ENCODE data around the gene LDLRAD4.

The LDLRAD4 gene

DNA sequence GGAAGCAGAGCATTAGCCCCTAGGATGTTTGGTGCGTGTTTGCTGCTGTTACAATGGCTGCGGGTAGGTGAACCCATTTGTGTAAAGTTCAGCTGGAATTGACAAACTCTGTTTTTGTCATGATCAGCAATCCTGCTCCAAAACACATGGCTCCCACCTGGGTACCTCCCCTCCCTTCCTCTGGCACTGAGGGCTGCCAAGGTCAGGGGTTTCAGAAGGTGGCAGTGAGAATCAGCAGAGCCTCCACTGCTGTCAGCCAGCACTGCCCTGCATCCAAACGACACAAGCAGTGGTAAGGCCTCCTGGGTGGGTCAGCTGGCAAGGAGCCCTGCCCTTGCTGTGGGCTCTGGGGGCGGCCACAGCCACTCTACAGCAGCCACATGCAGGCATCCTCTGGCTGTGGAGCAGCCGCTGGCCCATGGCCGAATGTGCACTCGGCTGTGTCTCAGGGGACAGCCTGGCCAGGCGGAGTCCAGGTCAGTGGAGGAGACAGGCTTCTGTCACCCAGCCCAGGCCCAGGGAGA lies 32.8 kb upstream of the LDLRAD4 start:
- TF ChIP-seq, protein P1, sequence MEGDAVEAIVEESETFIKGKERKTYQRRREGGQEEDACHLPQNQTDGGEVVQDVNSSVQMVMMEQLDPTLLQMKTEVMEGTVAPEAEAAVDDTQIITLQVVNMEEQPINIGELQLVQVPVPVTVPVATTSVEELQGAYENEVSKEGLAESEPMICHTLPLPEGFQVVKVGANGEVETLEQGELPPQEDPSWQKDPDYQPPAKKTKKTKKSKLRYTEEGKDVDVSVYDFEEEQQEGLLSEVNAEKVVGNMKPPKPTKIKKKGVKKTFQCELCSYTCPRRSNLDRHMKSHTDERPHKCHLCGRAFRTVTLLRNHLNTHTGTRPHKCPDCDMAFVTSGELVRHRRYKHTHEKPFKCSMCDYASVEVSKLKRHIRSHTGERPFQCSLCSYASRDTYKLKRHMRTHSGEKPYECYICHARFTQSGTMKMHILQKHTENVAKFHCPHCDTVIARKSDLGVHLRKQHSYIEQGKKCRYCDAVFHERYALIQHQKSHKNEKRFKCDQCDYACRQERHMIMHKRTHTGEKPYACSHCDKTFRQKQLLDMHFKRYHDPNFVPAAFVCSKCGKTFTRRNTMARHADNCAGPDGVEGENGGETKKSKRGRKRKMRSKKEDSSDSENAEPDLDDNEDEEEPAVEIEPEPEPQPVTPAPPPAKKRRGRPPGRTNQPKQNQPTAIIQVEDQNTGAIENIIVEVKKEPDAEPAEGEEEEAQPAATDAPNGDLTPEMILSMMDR (conservative IDR thresholded peaks at IDR 0.05; ENCODE audit: low read depth, low read length), result no peak
- H3K4me3 ChIP-seq (ENCODE audit: low read depth, low read length), result no peak overlapping the region
- no peak for DNase-seq (ENCODE audit: low read depth)

DNA sequence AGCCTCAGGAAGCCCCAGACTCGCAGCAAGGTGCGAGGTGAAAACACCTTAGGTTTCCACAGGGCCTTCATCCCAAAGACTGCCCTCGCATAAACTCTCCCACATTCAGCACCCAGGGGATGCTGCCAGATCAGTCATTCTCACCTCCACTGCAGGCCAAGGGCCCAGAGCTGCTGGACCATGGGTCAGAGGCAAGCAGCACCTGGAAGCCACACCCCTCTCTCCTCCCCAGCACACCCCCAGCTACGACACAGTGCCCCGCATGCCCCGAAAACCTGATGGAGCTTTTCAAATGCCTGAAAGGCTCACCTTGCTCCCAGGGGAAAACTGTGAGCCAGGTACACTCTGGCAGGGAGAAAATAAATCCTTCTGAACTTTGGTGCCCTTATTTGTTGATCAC lies 31.9 kb upstream of the LDLRAD4 start:
- H3K4me3 ChIP-seq (ENCODE audit: low read depth, low read length), result no peak overlapping the region
- no peak for DNase-seq (ENCODE audit: low read depth)
- TF ChIP-seq, protein P1 (conservative IDR thresholded peaks at IDR 0.05; ENCODE audit: low read depth, low read length), result no peak

- no peak for DNase-seq (ENCODE audit: low read depth)
- TF ChIP-seq, protein P1 (conservative IDR thresholded peaks at IDR 0.05; ENCODE audit: low read depth, low read length), result no peak
These were observed 31.1 kb upstream of the LDLRAD4 start for GRCh38 chr18:13187498-13187897.

DNA sequence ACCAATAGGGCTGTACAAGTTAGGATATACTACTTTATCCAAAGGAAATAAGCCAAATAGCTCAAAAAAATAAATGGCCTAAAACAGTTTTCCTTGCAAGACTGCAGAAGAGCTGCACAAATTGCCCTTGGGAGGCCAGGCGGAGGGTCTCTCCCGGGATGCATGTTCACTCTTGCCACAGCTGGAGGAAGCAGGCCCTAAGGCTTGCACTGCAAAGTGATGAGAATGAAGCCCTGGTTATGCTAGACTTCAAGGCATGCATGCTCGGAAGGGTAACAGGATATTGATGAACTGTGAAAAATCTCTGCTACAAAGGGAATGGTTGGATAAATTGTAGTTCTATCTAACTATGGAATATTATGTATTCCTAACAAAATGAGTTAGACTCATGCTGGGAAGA lies 27.5 kb upstream of the LDLRAD4 start:
- TF ChIP-seq, protein P1 (conservative IDR thresholded peaks at IDR 0.05; ENCODE audit: low read depth, low read length), result no peak
- DNase-seq (ENCODE audit: low read depth), result no peak
- no peak overlapping the region for H3K4me3 ChIP-seq (ENCODE audit: low read depth, low read length)

More at GRCh38 chr18:13187498-13187897, 31.1 kb upstream of the LDLRAD4 start:
- no peak overlapping the region for H3K4me3 ChIP-seq (ENCODE audit: low read depth, low read length)

- no peak overlapping the region for H3K4me3 ChIP-seq (ENCODE audit: low read depth, low read length)
- TF ChIP-seq, protein P1 (conservative IDR thresholded peaks at IDR 0.05; ENCODE audit: low read depth, low read length), result no peak
- DNase-seq (ENCODE audit: low read depth), result peak; percentile 48
These were observed 26.8 kb upstream of the LDLRAD4 start for GRCh38 chr18:13191779-13192178.

GRCh38 chr18:13192970-13193369 lies 25.6 kb upstream of the LDLRAD4 start:
- TF ChIP-seq, protein P1 (conservative IDR thresholded peaks at IDR 0.05; ENCODE audit: low read depth, low read length), result no peak
- H3K4me3 ChIP-seq (ENCODE audit: low read depth, low read length), result no peak overlapping the region

DNA sequence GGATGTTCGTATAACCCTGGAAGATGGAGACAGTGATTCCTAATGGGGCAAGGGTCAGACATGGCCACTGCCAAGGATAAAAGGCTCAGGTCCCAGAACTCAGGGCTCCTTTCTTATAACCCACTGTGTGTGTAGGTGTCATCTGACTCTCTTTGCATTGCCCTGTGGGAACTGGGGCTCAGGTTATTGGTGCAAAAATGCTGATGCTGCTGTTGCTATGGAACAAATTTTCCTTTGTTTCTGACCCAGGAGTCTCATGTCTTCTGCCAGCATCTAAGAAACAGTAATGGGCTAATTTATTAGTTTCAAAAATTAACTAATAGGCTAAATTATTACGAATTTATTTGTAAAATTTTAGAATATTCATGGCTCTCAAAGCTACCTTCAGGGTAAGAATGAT lies 24.3 kb upstream of the LDLRAD4 start:
- no peak for DNase-seq (ENCODE audit: low read depth)
- no peak overlapping the region for H3K4me3 ChIP-seq (ENCODE audit: low read depth, low read length)
- TF ChIP-seq, protein P1 (conservative IDR thresholded peaks at IDR 0.05; ENCODE audit: low read depth, low read length), result no peak

More at GRCh38 chr18:13192970-13193369, 25.6 kb upstream of the LDLRAD4 start:
- no peak for DNase-seq (ENCODE audit: low read depth)
